Duodenal mucosa (tissue), 2 donors: Measurements from ENCODE around the gene ZFP64.

Experiments used
- H3K27ac ChIP-seq: one replicate; pipeline ENCODE4 v1.7.0; 2013; ENCODE audit warnings: low read depth, low read length
- H3K27me3 ChIP-seq, 2 donors: one replicate each; pipeline ENCODE4 v1.7.0; 2013; ENCODE audit warnings: low read length in 2 of 2, control low read depth in 1 of 2; ENCODE audit not compliant: insufficient read depth in 2 of 2, control insufficient read depth in 1 of 2
- H3K36me3 ChIP-seq, 2 donors: one replicate each; pipeline ENCODE4 v1.7.0; 2013; ENCODE audit warnings: low read length in 2 of 2, control low read depth in 1 of 2; ENCODE audit not compliant: insufficient read depth in 2 of 2, control insufficient read depth in 1 of 2
- H3K4me1 ChIP-seq, 2 donors: one replicate each; pipeline ENCODE4 v1.7.0; 2013; ENCODE audit warnings: low read length in 2 of 2, control low read depth in 1 of 2; ENCODE audit not compliant: insufficient read depth in 2 of 2, control insufficient read depth in 1 of 2
- H3K4me3 ChIP-seq, 2 donors: one replicate each; pipeline ENCODE4 v1.7.0; 2013; ENCODE audit warnings: low read length in 2 of 2, low read depth in 1 of 2
- H3K9ac ChIP-seq, 2 donors: one replicate each; pipeline ENCODE4 v1.7.0; 2013; ENCODE audit warnings: low read length in 2 of 2, low read depth in 1 of 2
- H3K9me3 ChIP-seq, 2 donors: one replicate each; pipeline ENCODE4 v1.7.0; 2013; ENCODE audit warnings: low read length in 2 of 2, control low read depth in 1 of 2; ENCODE audit not compliant: control insufficient read depth in 1 of 2

ZFP64 gene

GRCh38 chr20:52190437-52191131 lies 995 bp downstream of the ZFP64 start:
- H3K9me3 ChIP-seq: no peaks in the 10 kb centered on the region
- H3K9ac ChIP-seq: peak overlapping the region; percentile 73 to 88
- H3K36me3 ChIP-seq: peaks cover 0 to 12% of the 10 kb centered on the region in 2 donors
- peaks cover 13 to 14% of the 10 kb centered on the region in 2 donors for H3K4me1 ChIP-seq
- no peaks in the 10 kb centered on the region for H3K27me3 ChIP-seq
- H3K4me3 ChIP-seq: peak overlapping the region; percentile 83 to 99
- H3K27ac ChIP-seq: no peak overlapping the region

GRCh38 chr20:52181766-52182165 lies 9.8 kb downstream of the ZFP64 start:
- Histone ChIP-seq H3K36me3 (peaks cover 3 to 37% of the 10 kb centered on the region in 2 donors), H3K4me3 (no peak overlapping the region), H3K9me3 (no peaks in the 10 kb centered on the region), H3K27me3 (no peaks in the 10 kb centered on the region), H3K9ac (no peak overlapping the region), H3K4me1 (peaks cover 0 to 7% of the 10 kb centered on the region in 2 donors), H3K27ac (no peak overlapping the region)

- Histone ChIP-seq H3K9ac (no peak overlapping the region), H3K4me1 (peaks cover 0 to 7% of the 10 kb centered on the region in 2 donors), H3K27me3 (no peaks in the 10 kb centered on the region), H3K4me3 (no peak overlapping the region), H3K36me3 (peaks cover 3 to 27% of the 10 kb centered on the region in 2 donors), H3K27ac (no peak overlapping the region), H3K9me3 (no peaks in the 10 kb centered on the region)
Observed at GRCh38 chr20:52180180-52180840, 11.3 kb downstream of the ZFP64 start.

GRCh38 chr20:52179331-52180179 lies 12.0 kb downstream of the ZFP64 start:
- Histone ChIP-seq H3K9me3 (no peaks in the 10 kb centered on the region), H3K4me3 (no peak overlapping the region), H3K9ac (no peak overlapping the region), H3K36me3 (peaks cover 3 to 26% of the 10 kb centered on the region in 2 donors), H3K27me3 (no peaks in the 10 kb centered on the region), H3K4me1 (peaks cover 0 to 7% of the 10 kb centered on the region in 2 donors), H3K27ac (no peak overlapping the region)

DNA sequence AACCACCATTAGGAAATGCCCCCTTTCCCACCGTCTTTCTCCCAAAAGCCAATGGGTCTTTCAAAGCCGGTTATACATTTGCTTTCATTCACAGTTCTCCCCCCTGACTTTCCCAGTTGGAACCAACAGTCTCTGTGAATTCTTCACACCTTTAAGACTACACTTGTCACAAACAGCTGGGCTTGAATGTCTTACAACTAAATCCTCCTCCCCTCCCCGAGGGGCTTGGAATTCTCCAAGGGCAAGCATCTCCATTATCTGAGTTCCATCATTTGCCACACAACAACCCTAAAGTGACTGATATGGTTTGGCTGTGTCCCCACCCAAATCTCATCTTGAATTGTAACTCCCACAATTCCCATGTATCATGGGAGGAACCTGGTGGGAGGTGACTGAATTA lies 12.9 kb downstream of the ZFP64 start:
- Histone ChIP-seq H3K27ac (no peak overlapping the region), H3K27me3 (no peaks in the 10 kb centered on the region), H3K4me1 (peaks cover 0 to 7% of the 10 kb centered on the region in 2 donors), H3K36me3 (peaks cover 3 to 18% of the 10 kb centered on the region in 2 donors), H3K4me3 (no peak overlapping the region), H3K9ac (no peak overlapping the region), H3K9me3 (no peaks in the 10 kb centered on the region)

DNA sequence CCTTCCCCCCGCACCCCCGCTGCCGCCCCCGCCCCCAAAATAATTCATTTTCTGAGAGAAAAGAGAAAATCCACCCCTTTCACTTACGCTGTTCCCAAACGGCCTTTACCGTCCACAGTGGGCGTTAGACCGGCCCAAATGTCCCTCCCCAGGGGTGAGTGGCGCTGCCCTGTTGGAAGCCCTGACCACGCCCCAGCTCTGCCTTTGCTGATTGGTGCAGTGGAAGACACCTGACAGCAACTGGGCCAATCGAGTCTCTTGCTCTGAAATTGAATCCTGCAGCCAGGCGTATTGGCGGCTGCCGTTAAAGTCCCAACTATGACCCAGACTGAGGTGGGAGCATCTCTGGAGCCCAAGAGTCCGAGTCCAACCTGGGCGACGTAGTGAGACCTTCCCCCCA lies 15.7 kb downstream of the ZFP64 start:
- no peaks in the 10 kb centered on the region for H3K27me3 ChIP-seq
- no peak overlapping the region for H3K27ac ChIP-seq
- H3K4me3 ChIP-seq: no peak overlapping the region
- H3K9ac ChIP-seq: no peak overlapping the region
- peaks cover 0 to 9% of the 10 kb centered on the region in 2 donors for H3K36me3 ChIP-seq
- H3K4me1 ChIP-seq: peaks cover 4 to 7% of the 10 kb centered on the region in 2 donors
- H3K9me3 ChIP-seq: no peaks in the 10 kb centered on the region

GRCh38 chr20:52172392-52173047 lies 19.1 kb downstream of the ZFP64 start:
- peaks cover 6 to 16% of the 10 kb centered on the region in 2 donors for H3K36me3 ChIP-seq
- H3K27ac ChIP-seq: no peak overlapping the region
- no peaks in the 10 kb centered on the region for H3K9me3 ChIP-seq
- H3K27me3 ChIP-seq: no peaks in the 10 kb centered on the region
- no peak overlapping the region for H3K4me3 ChIP-seq
- peaks cover 0 to 4% of the 10 kb centered on the region in 2 donors for H3K4me1 ChIP-seq
- H3K9ac ChIP-seq: no peak overlapping the region

DNA sequence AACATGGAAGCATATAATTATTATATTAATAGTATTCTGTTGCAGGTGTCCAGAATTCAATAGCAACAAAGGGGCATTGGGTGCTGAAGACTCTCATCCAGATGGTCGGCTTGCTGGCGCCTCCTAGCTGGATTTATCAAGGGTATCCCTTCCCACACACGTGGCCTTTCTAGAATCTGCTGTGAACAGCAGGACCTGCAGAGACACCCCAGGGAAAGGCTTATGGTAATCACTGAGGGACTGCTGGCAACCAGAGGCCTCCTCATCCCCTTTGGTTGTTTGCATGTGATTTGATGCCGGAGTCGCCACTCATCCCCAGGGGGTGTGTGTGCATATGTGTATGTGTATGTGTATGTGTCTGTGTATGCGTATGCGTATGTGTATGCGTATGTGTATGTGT lies 20.6 kb downstream of the ZFP64 start:
- Histone ChIP-seq H3K27ac (no peak overlapping the region), H3K4me1 (peaks cover 0 to 4% of the 10 kb centered on the region in 2 donors), H3K4me3 (no peak overlapping the region), H3K9ac (no peak overlapping the region), H3K36me3 (peaks cover 6 to 18% of the 10 kb centered on the region in 2 donors), H3K27me3 (no peaks in the 10 kb centered on the region), H3K9me3 (peaks cover 0 to 2% of the 10 kb centered on the region in 2 donors)

- H3K9ac ChIP-seq: no peak overlapping the region
- H3K9me3 ChIP-seq: peaks cover 0 to 6% of the 10 kb centered on the region in 2 donors
- H3K4me1 ChIP-seq: peaks cover 0 to 4% of the 10 kb centered on the region in 2 donors
- H3K27ac ChIP-seq: no peak overlapping the region
- no peak overlapping the region for H3K4me3 ChIP-seq
- peaks cover 20 to 36% of the 10 kb centered on the region in 2 donors for H3K36me3 ChIP-seq
- no peaks in the 10 kb centered on the region for H3K27me3 ChIP-seq
Observed at GRCh38 chr20:52168116-52168515, 23.5 kb downstream of the ZFP64 start.
